ENCODE data around the gene SGCD. TPM values are rescaled to one million over a fixed set of nuclear protein-coding genes. Genes with fewer than 3 reads are reported as not detected.

Gene SGCD
- total and polyA plus RNA-seq, 4 experiments from 2014 or later, result not detected

GRCh38 chr5:156500755-156501154, 173.8 kb downstream of the SGCD start:
- POLR2A ChIA-PET (ENCODE audit: partially characterized antibody), result no interaction called here
- Histone ChIP-seq H3K4me3 (ENCODE audit: low read length in 2 of 2) (no peak overlapping the region), H3K9me3 (ENCODE audit: control insufficient read depth in 1 of 2, low read length in 2 of 2) (no peaks in the 10 kb centered on the region), H3K36me3 (ENCODE audit: insufficient read depth, low read length) (no peaks in the 10 kb centered on the region), H3K27me3 (ENCODE audit: insufficient read depth, low read length) (no peaks in the 10 kb centered on the region), H3K27ac (ENCODE audit: low read depth, low read length) (no peak overlapping the region), H3K4me1 (ENCODE audit: insufficient read depth, low read length) (no peaks in the 10 kb centered on the region)
- H3K36me3 Mint-ChIP-seq, result no peaks in the 10 kb centered on the region
- intact Hi-C loops (cut with micrococcal nuclease), result no loop called here
- CTCF ChIA-PET (ENCODE audit: partially characterized antibody), result no interaction called here
- H3K4me1 Mint-ChIP-seq, result no peaks in the 10 kb centered on the region
- peaks cover 7 to 10% of the 10 kb centered on the region in 2 donors for H3K27me3 Mint-ChIP-seq
- no peaks in the 10 kb centered on the region for H3K9me3 Mint-ChIP-seq
- DNase-seq, result no peak
- no peak overlapping the region for H3K4me3 Mint-ChIP-seq
- no peak overlapping the region for H3K27ac Mint-ChIP-seq

- Mint-ChIP-seq H3K36me3 (no peaks in the 10 kb centered on the region), H3K27ac (no peak overlapping the region), H3K27me3 (peaks cover 4% of the 10 kb centered on the region in 2 donors), H3K4me1 (no peaks in the 10 kb centered on the region), H3K4me3 (no peak overlapping the region), H3K9me3 (no peaks in the 10 kb centered on the region)
- DNase-seq, result no peak
- Histone ChIP-seq H3K4me1 (ENCODE audit: insufficient read depth, low read length) (no peaks in the 10 kb centered on the region), H3K27me3 (ENCODE audit: insufficient read depth, low read length) (no peaks in the 10 kb centered on the region), H3K4me3 (ENCODE audit: low read length in 2 of 2) (no peak overlapping the region), H3K36me3 (ENCODE audit: insufficient read depth, low read length) (no peaks in the 10 kb centered on the region), H3K27ac (ENCODE audit: low read depth, low read length) (no peak overlapping the region), H3K9me3 (ENCODE audit: control insufficient read depth in 1 of 2, low read length in 2 of 2) (no peaks in the 10 kb centered on the region)
- ChIA-PET CTCF (ENCODE audit: partially characterized antibody) (no interaction called here), POLR2A (ENCODE audit: partially characterized antibody) (no interaction called here)
- intact Hi-C loops (cut with micrococcal nuclease), result no loop called here
These were observed 178.1 kb downstream of the SGCD start for GRCh38 chr5:156505101-156505500.

- no peaks in the 10 kb centered on the region for H3K36me3 ChIP-seq (ENCODE audit: insufficient read depth, low read length)
- intact Hi-C loops (cut with micrococcal nuclease), result no loop called here
- no peaks in the 10 kb centered on the region for H3K36me3 Mint-ChIP-seq
- no peaks in the 10 kb centered on the region for H3K4me1 ChIP-seq (ENCODE audit: insufficient read depth, low read length)
- H3K9me3 ChIP-seq (ENCODE audit: control insufficient read depth in 1 of 2, low read length in 2 of 2), result no peaks in the 10 kb centered on the region
- DNase-seq, result no peak
- CTCF ChIA-PET (ENCODE audit: partially characterized antibody), result no interaction called here
- H3K27ac ChIP-seq (ENCODE audit: low read depth, low read length), result no peak overlapping the region
- H3K27ac Mint-ChIP-seq, result no peak overlapping the region
- no peak overlapping the region for H3K4me3 Mint-ChIP-seq
- H3K27me3 Mint-ChIP-seq, result peaks cover 7 to 9% of the 10 kb centered on the region in 2 donors
- H3K27me3 ChIP-seq (ENCODE audit: insufficient read depth, low read length), result no peaks in the 10 kb centered on the region
- H3K4me3 ChIP-seq (ENCODE audit: low read length in 2 of 2), result no peak overlapping the region
- peaks cover 0 to 1% (median 0%) of the 10 kb centered on the region in 4 donors for H3K4me1 Mint-ChIP-seq
- POLR2A ChIA-PET (ENCODE audit: partially characterized antibody), result no interaction called here
- peaks cover 0 to 19% (median 12%) of the 10 kb centered on the region in 8 donors for H3K9me3 Mint-ChIP-seq
These were observed 186.3 kb downstream of the SGCD start for GRCh38 chr5:156513123-156513815.

GRCh38 chr5:156515121-156515520, 188.2 kb downstream of the SGCD start:
- Histone ChIP-seq H3K4me1 (ENCODE audit: insufficient read depth, low read length) (no peaks in the 10 kb centered on the region), H3K27ac (ENCODE audit: low read depth, low read length) (no peak overlapping the region), H3K4me3 (ENCODE audit: low read length in 2 of 2) (no peak overlapping the region), H3K9me3 (ENCODE audit: control insufficient read depth in 1 of 2, low read length in 2 of 2) (no peaks in the 10 kb centered on the region), H3K27me3 (ENCODE audit: insufficient read depth, low read length) (no peaks in the 10 kb centered on the region), H3K36me3 (ENCODE audit: insufficient read depth, low read length) (no peaks in the 10 kb centered on the region)
- peaks cover 0 to 31% (median 21%) of the 10 kb centered on the region in 8 donors for H3K9me3 Mint-ChIP-seq
- H3K4me3 Mint-ChIP-seq, result no peak overlapping the region
- DNase-seq, result no peak
- intact Hi-C loops (cut with micrococcal nuclease), result no loop called here
- peaks cover 0 to 1% (median 0%) of the 10 kb centered on the region in 4 donors for H3K4me1 Mint-ChIP-seq
- H3K27me3 Mint-ChIP-seq, result peaks cover 6 to 9% of the 10 kb centered on the region in 2 donors
- H3K27ac Mint-ChIP-seq, result no peak overlapping the region
- ChIA-PET CTCF (ENCODE audit: partially characterized antibody) (no interaction called here), POLR2A (ENCODE audit: partially characterized antibody) (no interaction called here)
- no peaks in the 10 kb centered on the region for H3K36me3 Mint-ChIP-seq

- ChIA-PET CTCF (ENCODE audit: partially characterized antibody) (no interaction called here), POLR2A (ENCODE audit: partially characterized antibody) (no interaction called here)
- no peaks in the 10 kb centered on the region for H3K36me3 Mint-ChIP-seq
- Histone ChIP-seq H3K27me3 (ENCODE audit: insufficient read depth, low read length) (no peaks in the 10 kb centered on the region), H3K36me3 (ENCODE audit: insufficient read depth, low read length) (no peaks in the 10 kb centered on the region), H3K9me3 (ENCODE audit: control insufficient read depth in 1 of 2, low read length in 2 of 2) (no peaks in the 10 kb centered on the region), H3K4me3 (ENCODE audit: low read length in 2 of 2) (no peak overlapping the region), H3K4me1 (ENCODE audit: insufficient read depth, low read length) (no peaks in the 10 kb centered on the region), H3K27ac (ENCODE audit: low read depth, low read length) (no peak overlapping the region)
- DNase-seq, result no peak
- intact Hi-C loops (cut with micrococcal nuclease), result no loop called here
- H3K4me3 Mint-ChIP-seq, result no peak overlapping the region
- H3K4me1 Mint-ChIP-seq, result peaks cover 0 to 1% (median 0%) of the 10 kb centered on the region in 4 donors
- H3K27me3 Mint-ChIP-seq, result peaks cover 6 to 9% of the 10 kb centered on the region in 2 donors
- no peak overlapping the region for H3K27ac Mint-ChIP-seq
- peaks cover 0 to 37% (median 23%) of the 10 kb centered on the region in 8 donors for H3K9me3 Mint-ChIP-seq
These were observed 188.9 kb downstream of the SGCD start for GRCh38 chr5:156515803-156516360.

GRCh38 chr5:156522651-156523529, 195.9 kb downstream of the SGCD start:
- no peak overlapping the region for H3K4me3 Mint-ChIP-seq
- ChIA-PET CTCF (ENCODE audit: partially characterized antibody) (no interaction called here), POLR2A (ENCODE audit: partially characterized antibody) (interaction anchor here (0.6 kb wide), 1 partner anchor 189 kb away, joined by 3 read pairs; no protein-coding TSS in a partner anchor)
- Histone ChIP-seq H3K27me3 (ENCODE audit: insufficient read depth, low read length) (no peaks in the 10 kb centered on the region), H3K27ac (ENCODE audit: low read depth, low read length) (no peak overlapping the region), H3K9me3 (ENCODE audit: control insufficient read depth in 1 of 2, low read length in 2 of 2) (no peaks in the 10 kb centered on the region), H3K4me1 (ENCODE audit: insufficient read depth, low read length) (no peaks in the 10 kb centered on the region), H3K36me3 (ENCODE audit: insufficient read depth, low read length) (no peaks in the 10 kb centered on the region), H3K4me3 (ENCODE audit: low read length in 2 of 2) (no peak overlapping the region)
- H3K36me3 Mint-ChIP-seq, result no peaks in the 10 kb centered on the region
- H3K9me3 Mint-ChIP-seq, result peaks cover 2 to 26% (median 18%) of the 10 kb centered on the region in 8 donors
- intact Hi-C loops (cut with micrococcal nuclease), result no loop called here
- no peak overlapping the region for H3K27ac Mint-ChIP-seq
- no peaks in the 10 kb centered on the region for H3K4me1 Mint-ChIP-seq
- H3K27me3 Mint-ChIP-seq, result peaks cover 3% of the 10 kb centered on the region in 2 donors
- DNase-seq, result no peak

- H3K36me3 Mint-ChIP-seq, result no peaks in the 10 kb centered on the region
- no peak overlapping the region for H3K27ac ChIP-seq (ENCODE audit: low read depth, low read length)
- no peaks in the 10 kb centered on the region for H3K27me3 ChIP-seq (ENCODE audit: insufficient read depth, low read length)
- H3K4me3 Mint-ChIP-seq, result no peak overlapping the region
- H3K27me3 Mint-ChIP-seq, result peaks cover 3% of the 10 kb centered on the region in 2 donors
- POLR2A ChIA-PET (ENCODE audit: partially characterized antibody), result no interaction called here
- H3K27ac Mint-ChIP-seq, result no peak overlapping the region
- H3K9me3 ChIP-seq (ENCODE audit: control insufficient read depth in 1 of 2, low read length in 2 of 2), result no peaks in the 10 kb centered on the region
- no peaks in the 10 kb centered on the region for H3K4me1 ChIP-seq (ENCODE audit: insufficient read depth, low read length)
- no peaks in the 10 kb centered on the region for H3K36me3 ChIP-seq (ENCODE audit: insufficient read depth, low read length)
- no peak for DNase-seq
- intact Hi-C loops (cut with micrococcal nuclease), result no loop called here
- CTCF ChIA-PET (ENCODE audit: partially characterized antibody), result no interaction called here
- H3K4me3 ChIP-seq (ENCODE audit: low read length in 2 of 2), result no peak overlapping the region
- peaks cover 2 to 21% (median 12%) of the 10 kb centered on the region in 8 donors for H3K9me3 Mint-ChIP-seq
- H3K4me1 Mint-ChIP-seq, result no peaks in the 10 kb centered on the region
These were observed 196.6 kb downstream of the SGCD start for GRCh38 chr5:156523607-156524006.

Data from CD4-positive, alpha-beta memory T cell (primary cell).